GM23338 (cell line): ENCODE data around the gene LEMD1. TPM values are rescaled to one million over a fixed set of nuclear protein-coding genes. Genes with fewer than 3 reads are reported as not detected.

Experiments used
- ATAC-seq: fragments of 200-7000 bp; cut with Tn5 transposase; 3 replicates; pipeline ENCODE4 v1.9.1; 2020
- DNase-seq: peaks from one replicate; pipeline ENCODE4 v3.0.0-alpha.2; 2015; ENCODE audit warnings: low spot score
- H2AFZ ChIP-seq: fragments of 200-600 bp; sonication (generic); 2 replicates; pipeline ENCODE4 v1.8.0; 2016; ENCODE audit warnings: antibody characterized with exemption, mild to moderate bottlenecking, moderate library complexity
- H3F3A ChIP-seq: fragments of 200-600 bp; sonication (generic); replicated peaks from 2 replicates; pipeline ENCODE4 v1.8.0; 2017; ENCODE audit warnings: antibody characterized with exemption, mixed run types, low read depth
- H3K27ac ChIP-seq: fragments of 200-600 bp; sonication (generic); 2 replicates; pipeline ENCODE4 v1.6.1; 2016; ENCODE audit warnings: low read depth
- H3K27me3 ChIP-seq: fragments of 200-600 bp; sonication (generic); 2 replicates; pipeline ENCODE4 v1.8.0; 2016; ENCODE audit warnings: mild to moderate bottlenecking, mixed run types, moderate library complexity; ENCODE audit not compliant: insufficient read depth
- H3K36me3 ChIP-seq: fragments of 200-600 bp; sonication (generic); 2 replicates; pipeline ENCODE4 v1.8.0; 2016; ENCODE audit warnings: mild to moderate bottlenecking; ENCODE audit not compliant: insufficient read depth
- H3K4me1 ChIP-seq: fragments of 200-600 bp; sonication (generic); 2 replicates; pipeline ENCODE4 v1.8.0; 2016; ENCODE audit warnings: mild to moderate bottlenecking, moderate library complexity; ENCODE audit not compliant: insufficient read depth
- H3K4me2 ChIP-seq: fragments of 200-600 bp; sonication (generic); 2 replicates; pipeline ENCODE4 v1.7.1; 2017; ENCODE audit warnings: mixed run types
- H3K4me3 ChIP-seq: fragments of 200-600 bp; sonication (generic); 2 replicates; pipeline ENCODE4 v1.6.1; 2016; ENCODE audit warnings: mixed run types
- H3K79me2 ChIP-seq: fragments of 200-600 bp; sonication (generic); replicated peaks from 2 replicates; pipeline ENCODE4 v1.8.0; 2017; ENCODE audit warnings: mild to moderate bottlenecking; ENCODE audit not compliant: insufficient read depth
- H3K9me2 ChIP-seq: fragments of 200-600 bp; sonication (generic); 2 replicates; pipeline ENCODE4 v1.8.0; 2017; ENCODE audit not compliant: insufficient read depth
- H4K20me1 ChIP-seq: fragments of 200-600 bp; sonication (generic); replicated peaks from 2 replicates; pipeline ENCODE4 v1.8.0; 2017; ENCODE audit warnings: mild to moderate bottlenecking; ENCODE audit not compliant: insufficient read depth
- H3K27ac Mint-ChIP-seq: 2 replicates; pipeline ENCODE4 v1.8.0; 2020; ENCODE audit warnings: inconsistent platforms, mild to moderate bottlenecking, moderate library complexity, mixed read lengths
- H3K27me3 Mint-ChIP-seq: 3 replicates; pipeline ENCODE4 v1.8.0; 2022; ENCODE audit warnings: low read depth, mild to moderate bottlenecking, moderate library complexity, mixed read lengths, inconsistent platforms; ENCODE audit not compliant: insufficient read depth, poor library complexity
- H3K36me3 Mint-ChIP-seq: 3 replicates; pipeline ENCODE4 v1.8.0; 2021; ENCODE audit warnings: low read depth, mild to moderate bottlenecking, inconsistent platforms, moderate library complexity, mixed read lengths
- H3K4me1 Mint-ChIP-seq: 3 replicates; pipeline ENCODE4 v1.8.0; 2020; ENCODE audit warnings: mild to moderate bottlenecking, inconsistent platforms, mixed read lengths
- H3K4me3 Mint-ChIP-seq: 3 replicates; pipeline ENCODE4 v1.8.0; 2021; ENCODE audit warnings: moderate library complexity, mild to moderate bottlenecking, inconsistent platforms, mixed read lengths
- H3K9me3 Mint-ChIP-seq: 3 replicates; pipeline ENCODE4 v1.8.0; 2020; ENCODE audit warnings: moderate library complexity, mild to moderate bottlenecking, inconsistent platforms, mixed read lengths
- CREB1 ChIP-seq: fragments of 250-450 bp; sonication (Bioruptor Pico); IDR thresholded peaks from 2 replicates; pipeline ENCODE4 v1.5.0; 2020; ENCODE audit warnings: low read depth, mild to moderate bottlenecking, moderate library complexity
- EZH2 ChIP-seq: fragments of 200-600 bp; sonication (generic); IDR thresholded peaks from one replicate; pipeline ENCODE4 v1.8.0; 2017; ENCODE audit warnings: antibody characterized with exemption, mild to moderate bottlenecking, low read depth; ENCODE audit not compliant: unreplicated experiment
- EZH2phosphoT487 ChIP-seq: fragments of 200-600 bp; sonication (generic); IDR thresholded peaks from one replicate; pipeline ENCODE4 v1.8.1; 2018; ENCODE audit warnings: antibody characterized with exemption; ENCODE audit not compliant: unreplicated experiment
- NANOG ChIP-seq: IDR thresholded peaks from 2 replicates; pipeline ENCODE4 v1.6.1; 2016; ENCODE audit warnings: antibody characterized with exemption, borderline replicate concordance
- POLR2AphosphoS5 ChIP-seq: IDR thresholded peaks from 2 replicates; pipeline ENCODE4 v1.6.1; 2016; ENCODE audit warnings: antibody characterized with exemption, low read depth
- STAT1 ChIP-seq: IDR thresholded peaks from one replicate; pipeline ENCODE4 v1.6.1; 2016; ENCODE audit warnings: antibody characterized with exemption; ENCODE audit not compliant: unreplicated experiment
- ZNF114 ChIP-seq: fragments of 250-450 bp; sonication (Bioruptor Pico); IDR thresholded peaks from 2 replicates; pipeline ENCODE4 v1.5.0; 2020; ENCODE audit warnings: mild to moderate bottlenecking, moderate library complexity
- ZNF331 ChIP-seq: fragments of 250-450 bp; sonication (Bioruptor Pico); IDR thresholded peaks from 2 replicates; pipeline ENCODE4 v1.5.0; 2020; ENCODE audit warnings: low read depth, mild to moderate bottlenecking, moderate library complexity
- polyA plus RNA-seq: library from polyadenylated mRNA; unstranded; fragments of >200 nt; fragmentation: Nextera tagmentation; extraction: Ambion mirVana; gene quantifications from 2 replicates; pipeline ENCODE4 v1.2.1, GENCODE V29; 2016
- total RNA-seq: library from RNA; depleted of rRNA; stranded (reverse); fragments of >200 nt; shearing (Covaris generic); gene quantifications from 2 replicates; pipeline ENCODE4 v1.2.3, GENCODE V29; 2014
- TF ChIP-seq, protein P1 (sequence below), 2 experiments: fragments of 200-600 bp in 1 of 2; sonication (generic) in 1 of 2; conservative IDR thresholded peaks; 2 replicates each; pipeline versions ENCODE4 v1.5.1 to v1.6.1; 2016 to 2017; ENCODE audit warnings: antibody characterized with exemption in 2 of 2, low read depth in 2 of 2, mild to moderate bottlenecking in 2 of 2, moderate library complexity in 1 of 2
- TF ChIP-seq, protein P2 (sequence below): IDR thresholded peaks from one replicate; pipeline ENCODE4 v1.6.1; 2018; ENCODE audit warnings: antibody characterized with exemption; ENCODE audit not compliant: unreplicated experiment
- TF ChIP-seq, protein P3 (sequence below): IDR thresholded peaks from 2 replicates; pipeline ENCODE4 v1.6.1; 2016; ENCODE audit warnings: antibody characterized with exemption

LEMD1 gene
- total and polyA plus RNA-seq, 2 experiments from 2014 or later = 4.7 to 10.7 TPM

DNA sequence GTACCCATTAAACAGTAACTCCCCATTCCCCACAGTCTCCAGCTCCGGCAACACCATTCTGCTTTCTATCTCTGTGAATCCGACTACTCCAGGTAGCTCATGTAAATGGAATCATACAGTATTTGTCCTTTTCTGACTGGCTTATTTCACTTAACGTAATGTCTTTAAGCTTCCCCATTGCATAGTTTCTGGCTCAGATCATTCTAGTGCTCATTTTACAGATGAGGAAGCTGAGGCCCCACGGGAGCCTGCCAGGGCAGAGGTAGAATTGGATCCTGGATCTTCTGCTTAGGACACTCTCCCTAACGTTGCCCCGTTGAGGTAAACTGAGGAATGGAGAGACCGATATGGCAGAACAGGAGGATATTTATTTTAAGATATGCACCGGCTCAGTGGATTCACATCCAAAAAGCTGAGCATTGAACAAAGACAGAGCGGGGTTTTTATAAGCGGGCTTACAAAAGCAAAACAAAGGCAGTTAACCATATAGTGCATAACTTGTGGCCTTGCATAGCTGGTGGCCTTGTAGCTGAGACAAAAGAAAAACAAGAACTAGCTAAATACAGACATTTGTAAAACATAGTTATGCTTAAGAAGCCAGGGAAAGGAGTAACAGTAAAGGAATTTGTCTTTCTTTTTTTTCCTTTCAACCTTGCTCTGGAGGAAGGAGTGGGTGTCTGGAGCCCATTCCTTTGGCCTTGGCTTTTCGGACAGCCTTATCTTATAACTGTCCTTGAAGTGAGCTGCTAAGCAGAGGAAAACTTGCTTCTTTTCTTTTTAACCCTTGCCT lies 49.8 kb downstream of the LEMD1 start:
- peak overlapping the region; percentile 72; the same call in 1 of the 2 replicates for H2AFZ ChIP-seq
- H3K4me2 ChIP-seq = peak overlapping the region; percentile 53
- no peak overlapping the region for H3K4me3 ChIP-seq
- peak; percentile 48 for DNase-seq
- no peaks in the 10 kb centered on the region for H3K36me3 ChIP-seq
- peak; percentile 9; the same call in 2 of the 3 replicates for ATAC-seq
- H3K36me3 Mint-ChIP-seq = no peaks in the 10 kb centered on the region
- no peaks in the 10 kb centered on the region for H3K79me2 ChIP-seq
- H3K27ac Mint-ChIP-seq = peak overlapping the region; percentile 17; the same call in 1 of the 2 replicates
- no peaks in the 10 kb centered on the region for H3K9me3 Mint-ChIP-seq
- peaks cover 45% of the 10 kb centered on the region for H3K4me1 Mint-ChIP-seq
- H3K27me3 Mint-ChIP-seq = peaks cover 3% of the 10 kb centered on the region
- H4K20me1 ChIP-seq = no peaks in the 10 kb centered on the region
- no peaks in the 10 kb centered on the region for H3K9me2 ChIP-seq
- TF ChIP-seq CREB1 (CRISPR knock-in tag) (no peak), EZH2phosphoT487 (no peak), EZH2 (no peak), ZNF331 (CRISPR knock-in tag) (no peak), STAT1 (no peak), ZNF114 (CRISPR knock-in tag) (no peak), POLR2AphosphoS5 (no peak), NANOG (no peak)
- TF ChIP-seq, protein P1, sequence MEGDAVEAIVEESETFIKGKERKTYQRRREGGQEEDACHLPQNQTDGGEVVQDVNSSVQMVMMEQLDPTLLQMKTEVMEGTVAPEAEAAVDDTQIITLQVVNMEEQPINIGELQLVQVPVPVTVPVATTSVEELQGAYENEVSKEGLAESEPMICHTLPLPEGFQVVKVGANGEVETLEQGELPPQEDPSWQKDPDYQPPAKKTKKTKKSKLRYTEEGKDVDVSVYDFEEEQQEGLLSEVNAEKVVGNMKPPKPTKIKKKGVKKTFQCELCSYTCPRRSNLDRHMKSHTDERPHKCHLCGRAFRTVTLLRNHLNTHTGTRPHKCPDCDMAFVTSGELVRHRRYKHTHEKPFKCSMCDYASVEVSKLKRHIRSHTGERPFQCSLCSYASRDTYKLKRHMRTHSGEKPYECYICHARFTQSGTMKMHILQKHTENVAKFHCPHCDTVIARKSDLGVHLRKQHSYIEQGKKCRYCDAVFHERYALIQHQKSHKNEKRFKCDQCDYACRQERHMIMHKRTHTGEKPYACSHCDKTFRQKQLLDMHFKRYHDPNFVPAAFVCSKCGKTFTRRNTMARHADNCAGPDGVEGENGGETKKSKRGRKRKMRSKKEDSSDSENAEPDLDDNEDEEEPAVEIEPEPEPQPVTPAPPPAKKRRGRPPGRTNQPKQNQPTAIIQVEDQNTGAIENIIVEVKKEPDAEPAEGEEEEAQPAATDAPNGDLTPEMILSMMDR (conservative IDR thresholded peaks at IDR 0.05; ENCODE audit: low read depth in 2 of 2) = no peak
- TF ChIP-seq, protein P2, sequence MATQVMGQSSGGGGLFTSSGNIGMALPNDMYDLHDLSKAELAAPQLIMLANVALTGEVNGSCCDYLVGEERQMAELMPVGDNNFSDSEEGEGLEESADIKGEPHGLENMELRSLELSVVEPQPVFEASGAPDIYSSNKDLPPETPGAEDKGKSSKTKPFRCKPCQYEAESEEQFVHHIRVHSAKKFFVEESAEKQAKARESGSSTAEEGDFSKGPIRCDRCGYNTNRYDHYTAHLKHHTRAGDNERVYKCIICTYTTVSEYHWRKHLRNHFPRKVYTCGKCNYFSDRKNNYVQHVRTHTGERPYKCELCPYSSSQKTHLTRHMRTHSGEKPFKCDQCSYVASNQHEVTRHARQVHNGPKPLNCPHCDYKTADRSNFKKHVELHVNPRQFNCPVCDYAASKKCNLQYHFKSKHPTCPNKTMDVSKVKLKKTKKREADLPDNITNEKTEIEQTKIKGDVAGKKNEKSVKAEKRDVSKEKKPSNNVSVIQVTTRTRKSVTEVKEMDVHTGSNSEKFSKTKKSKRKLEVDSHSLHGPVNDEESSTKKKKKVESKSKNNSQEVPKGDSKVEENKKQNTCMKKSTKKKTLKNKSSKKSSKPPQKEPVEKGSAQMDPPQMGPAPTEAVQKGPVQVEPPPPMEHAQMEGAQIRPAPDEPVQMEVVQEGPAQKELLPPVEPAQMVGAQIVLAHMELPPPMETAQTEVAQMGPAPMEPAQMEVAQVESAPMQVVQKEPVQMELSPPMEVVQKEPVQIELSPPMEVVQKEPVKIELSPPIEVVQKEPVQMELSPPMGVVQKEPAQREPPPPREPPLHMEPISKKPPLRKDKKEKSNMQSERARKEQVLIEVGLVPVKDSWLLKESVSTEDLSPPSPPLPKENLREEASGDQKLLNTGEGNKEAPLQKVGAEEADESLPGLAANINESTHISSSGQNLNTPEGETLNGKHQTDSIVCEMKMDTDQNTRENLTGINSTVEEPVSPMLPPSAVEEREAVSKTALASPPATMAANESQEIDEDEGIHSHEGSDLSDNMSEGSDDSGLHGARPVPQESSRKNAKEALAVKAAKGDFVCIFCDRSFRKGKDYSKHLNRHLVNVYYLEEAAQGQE = no peak
- TF ChIP-seq, protein P3, sequence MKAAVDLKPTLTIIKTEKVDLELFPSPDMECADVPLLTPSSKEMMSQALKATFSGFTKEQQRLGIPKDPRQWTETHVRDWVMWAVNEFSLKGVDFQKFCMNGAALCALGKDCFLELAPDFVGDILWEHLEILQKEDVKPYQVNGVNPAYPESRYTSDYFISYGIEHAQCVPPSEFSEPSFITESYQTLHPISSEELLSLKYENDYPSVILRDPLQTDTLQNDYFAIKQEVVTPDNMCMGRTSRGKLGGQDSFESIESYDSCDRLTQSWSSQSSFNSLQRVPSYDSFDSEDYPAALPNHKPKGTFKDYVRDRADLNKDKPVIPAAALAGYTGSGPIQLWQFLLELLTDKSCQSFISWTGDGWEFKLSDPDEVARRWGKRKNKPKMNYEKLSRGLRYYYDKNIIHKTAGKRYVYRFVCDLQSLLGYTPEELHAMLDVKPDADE = no peak
- H3K27ac ChIP-seq = peak overlapping the region; percentile 91
- peaks cover 59% of the 10 kb centered on the region for H3K4me1 ChIP-seq
- peak overlapping the region; percentile 8; the same call in 1 of the 3 replicates for H3K4me3 Mint-ChIP-seq
- H3K27me3 ChIP-seq = no peaks in the 10 kb centered on the region
- H3F3A ChIP-seq = no peaks in the 10 kb centered on the region; the same call in 1 of the 2 replicates
